Natural killer cell (primary cell): ENCODE results near the gene HLF. TPM values are rescaled to one million over a fixed set of nuclear protein-coding genes. Genes with fewer than 3 reads are reported as not detected.

ENCODE experiments used
- ATAC-seq, 3 donors: fragments of 150-1000 bp in 2 of 3; fragments of 200-7000 bp in 1 of 3; cut with Tn5 transposase; 1 replicate in 1 of 3; 2 replicates in 2 of 3; pipeline ENCODE4 v1.10.0; 2021; ENCODE audit warnings: mild to moderate bottlenecking in 2 of 3, moderate library complexity in 2 of 3
- DNase-seq, 2 donors: peaks; one replicate each; pipeline versions ENCODE4 v3.0.0 to v3.0.0-alpha.2; 2013 to 2021; ENCODE audit warnings: mixed read lengths in 1 of 2
- H3K27ac ChIP-seq: one replicate; pipeline ENCODE4 v1.5.1; 2013; ENCODE audit warnings: mild to moderate bottlenecking, low read length
- H3K27me3 ChIP-seq: one replicate; pipeline ENCODE4 v1.6.1; 2013; ENCODE audit warnings: low read length; ENCODE audit not compliant: control insufficient read depth, insufficient read depth
- H3K36me3 ChIP-seq: one replicate; pipeline ENCODE4 v1.6.1; 2013; ENCODE audit warnings: low read length; ENCODE audit not compliant: control insufficient read depth, insufficient read depth
- H3K4me1 ChIP-seq: one replicate; pipeline ENCODE4 v1.6.1; 2013; ENCODE audit warnings: low read length; ENCODE audit not compliant: control insufficient read depth, insufficient read depth
- H3K4me3 ChIP-seq: one replicate; pipeline ENCODE4 v1.5.1; 2013; ENCODE audit warnings: low read length
- H3K9me3 ChIP-seq: one replicate; pipeline ENCODE4 v1.6.1; 2013; ENCODE audit warnings: low read length; ENCODE audit not compliant: control insufficient read depth, insufficient read depth
- H3K27ac Mint-ChIP-seq, 2 donors: one replicate each; pipeline ENCODE4 v1.8.0; 2022; ENCODE audit warnings: mild to moderate bottlenecking in 2 of 2, mixed read lengths in 2 of 2, moderate library complexity in 1 of 2
- H3K27me3 Mint-ChIP-seq, 2 donors: one replicate each; pipeline ENCODE4 v1.8.0; 2022; ENCODE audit warnings: low read depth in 2 of 2, mixed read lengths in 2 of 2
- H3K36me3 Mint-ChIP-seq: one replicate; pipeline ENCODE4 v1.8.0; 2022; ENCODE audit warnings: mixed read lengths
- H3K4me1 Mint-ChIP-seq, 2 donors: one replicate each; pipeline ENCODE4 v1.8.0; 2022; ENCODE audit warnings: mixed read lengths in 2 of 2
- H3K4me3 Mint-ChIP-seq: one replicate; pipeline ENCODE4 v1.8.0; 2022; ENCODE audit warnings: mild to moderate bottlenecking, moderate library complexity, mixed read lengths
- H3K9me3 Mint-ChIP-seq, 2 donors: one replicate each; pipeline ENCODE4 v1.8.0; 2022; ENCODE audit warnings: mixed read lengths in 2 of 2
- WGBS: methylation state at CpG from one replicate; pipeline ENCODE4 v1.1.7; 2013; ENCODE audit warnings: missing lambda C conversion rate; ENCODE audit not compliant: insufficient coverage; 5-methylcytosine and 5-hydroxymethylcytosine counted together
- intact Hi-C: fragments of 100-400 bp; cut with micrococcal nuclease; formaldehyde crosslinking; loops from one replicate; pipeline ENCODE4 v1.14.2; 2022
- total RNA-seq, 4 donors: library from RNA; stranded (reverse); fragments of 120-200 nt in 1 of 4; gene quantifications; one replicate each; pipeline versions ENCODE4 v1.2.3 to v1.2.4, GENCODE V29; 2013 to 2022
- TF ChIP-seq, protein P1 (sequence below): fragments of 200-600 bp; IDR thresholded peaks from one replicate; pipeline ENCODE4 v1.8.0; 2022; ENCODE audit warnings: antibody characterized with exemption

HLF gene
- total RNA-seq, 3 donors from 2014 or later (not counting 1 experiment from before 2014, with no cell fraction given), result 0.14 to 0.59 (median 0.15) TPM

DNA sequence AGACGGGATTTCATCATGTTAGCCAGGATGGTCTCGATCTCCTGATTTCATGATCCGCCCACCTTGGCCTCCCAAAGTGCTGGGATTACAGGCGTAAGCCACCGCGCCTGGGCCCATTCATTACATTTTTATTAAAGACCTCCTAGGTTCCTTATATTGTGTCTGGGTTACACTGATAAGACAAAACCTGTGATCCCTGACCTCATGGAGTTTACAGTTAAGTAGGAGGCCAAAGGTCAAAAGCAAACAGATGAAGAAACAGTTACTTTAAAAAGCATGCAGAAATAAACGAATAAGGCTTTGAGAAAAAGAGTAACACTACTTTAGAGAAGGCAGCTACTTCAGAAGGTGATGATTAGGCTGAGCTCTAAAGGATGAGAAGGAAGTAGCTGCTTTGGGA, 14.9 kb upstream of the HLF start:
- intact Hi-C loops, result no loop called here
- no peak for DNase-seq
- Mint-ChIP-seq H3K27me3 (peaks cover 24 to 34% of the 10 kb centered on the region in 2 donors), H3K4me1 (no peaks in the 10 kb centered on the region), H3K27ac (no peak overlapping the region), H3K4me3 (no peak overlapping the region), H3K36me3 (no peaks in the 10 kb centered on the region), H3K9me3 (no peaks in the 10 kb centered on the region)
- H3K4me3 ChIP-seq, result no peak overlapping the region
- peaks cover 6% of the 10 kb centered on the region for H3K27me3 ChIP-seq
- WGBS, result 87% methylated on average over 7 of the region's 7 CpGs
- H3K27ac ChIP-seq, result no peak overlapping the region
- no peaks in the 10 kb centered on the region for H3K9me3 ChIP-seq
- TF ChIP-seq, protein P1, sequence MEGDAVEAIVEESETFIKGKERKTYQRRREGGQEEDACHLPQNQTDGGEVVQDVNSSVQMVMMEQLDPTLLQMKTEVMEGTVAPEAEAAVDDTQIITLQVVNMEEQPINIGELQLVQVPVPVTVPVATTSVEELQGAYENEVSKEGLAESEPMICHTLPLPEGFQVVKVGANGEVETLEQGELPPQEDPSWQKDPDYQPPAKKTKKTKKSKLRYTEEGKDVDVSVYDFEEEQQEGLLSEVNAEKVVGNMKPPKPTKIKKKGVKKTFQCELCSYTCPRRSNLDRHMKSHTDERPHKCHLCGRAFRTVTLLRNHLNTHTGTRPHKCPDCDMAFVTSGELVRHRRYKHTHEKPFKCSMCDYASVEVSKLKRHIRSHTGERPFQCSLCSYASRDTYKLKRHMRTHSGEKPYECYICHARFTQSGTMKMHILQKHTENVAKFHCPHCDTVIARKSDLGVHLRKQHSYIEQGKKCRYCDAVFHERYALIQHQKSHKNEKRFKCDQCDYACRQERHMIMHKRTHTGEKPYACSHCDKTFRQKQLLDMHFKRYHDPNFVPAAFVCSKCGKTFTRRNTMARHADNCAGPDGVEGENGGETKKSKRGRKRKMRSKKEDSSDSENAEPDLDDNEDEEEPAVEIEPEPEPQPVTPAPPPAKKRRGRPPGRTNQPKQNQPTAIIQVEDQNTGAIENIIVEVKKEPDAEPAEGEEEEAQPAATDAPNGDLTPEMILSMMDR, result no peak
- no peaks in the 10 kb centered on the region for H3K4me1 ChIP-seq
- no peaks in the 10 kb centered on the region for H3K36me3 ChIP-seq
- ATAC-seq, result no peak

- DNase-seq, result no peak
- Mint-ChIP-seq H3K9me3 (no peaks in the 10 kb centered on the region), H3K27me3 (peaks cover 21 to 34% of the 10 kb centered on the region in 2 donors), H3K36me3 (no peaks in the 10 kb centered on the region), H3K4me1 (no peaks in the 10 kb centered on the region), H3K27ac (no peak overlapping the region), H3K4me3 (no peak overlapping the region)
- H3K27ac ChIP-seq, result no peak overlapping the region
- no peak overlapping the region for H3K4me3 ChIP-seq
- intact Hi-C loops, result no loop called here
- no peaks in the 10 kb centered on the region for H3K9me3 ChIP-seq
- TF ChIP-seq, protein P1, result no peak
- WGBS, result 79% methylated on average over 6 of the region's 6 CpGs
- ATAC-seq, result no peak
- no peaks in the 10 kb centered on the region for H3K4me1 ChIP-seq
- no peaks in the 10 kb centered on the region for H3K36me3 ChIP-seq
- H3K27me3 ChIP-seq, result no peaks in the 10 kb centered on the region
Measured at GRCh38 chr17:55254375-55254774, 10.4 kb upstream of the HLF start.

DNA sequence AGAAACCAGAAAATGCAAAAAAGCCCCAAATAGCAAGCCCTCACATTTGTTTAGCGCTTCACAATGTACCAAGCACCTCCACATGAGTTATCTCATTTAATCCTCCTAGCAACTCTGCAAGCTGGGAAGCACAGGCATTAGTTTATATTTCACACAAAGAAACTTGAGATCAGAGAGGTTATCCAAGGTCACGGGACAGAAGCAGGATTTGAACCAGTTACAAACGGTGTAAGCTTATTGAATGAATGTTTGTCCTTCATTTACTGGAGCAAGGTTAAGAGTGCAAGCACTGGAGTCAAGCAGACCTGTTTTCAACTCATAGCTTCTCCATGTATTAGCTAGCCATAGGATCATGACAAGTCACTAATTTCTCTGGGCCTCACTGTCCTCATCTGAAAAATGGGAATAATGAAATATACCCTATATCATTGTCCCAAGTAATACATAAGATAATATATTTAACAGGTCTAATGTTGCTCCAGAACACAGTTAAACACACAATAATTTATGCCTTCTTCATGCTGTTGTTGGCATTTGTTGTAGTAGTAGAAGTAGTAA, 6.1 kb upstream of the HLF start:
- peaks cover 0 to 2% of the 10 kb centered on the region in 2 donors for H3K9me3 Mint-ChIP-seq
- DNase-seq (no peak), ATAC-seq (no peak)
- no peak overlapping the region for H3K4me3 Mint-ChIP-seq
- H3K4me1 Mint-ChIP-seq, result peaks cover 5% of the 10 kb centered on the region in 2 donors
- no peak overlapping the region for H3K4me3 ChIP-seq
- peaks cover 34 to 55% of the 10 kb centered on the region in 2 donors for H3K27me3 Mint-ChIP-seq
- no peak overlapping the region for H3K27ac Mint-ChIP-seq
- H3K27ac ChIP-seq, result no peak overlapping the region
- H3K36me3 Mint-ChIP-seq, result peaks cover 12% of the 10 kb centered on the region
- intact Hi-C loops, result no loop called here
- H3K36me3 ChIP-seq, result no peaks in the 10 kb centered on the region
- H3K27me3 ChIP-seq, result peaks cover 24% of the 10 kb centered on the region
- TF ChIP-seq, protein P1, result no peak
- peaks cover 4% of the 10 kb centered on the region for H3K4me1 ChIP-seq
- 90% methylated on average over 3 of the region's 3 CpGs for WGBS
- no peaks in the 10 kb centered on the region for H3K9me3 ChIP-seq

DNA sequence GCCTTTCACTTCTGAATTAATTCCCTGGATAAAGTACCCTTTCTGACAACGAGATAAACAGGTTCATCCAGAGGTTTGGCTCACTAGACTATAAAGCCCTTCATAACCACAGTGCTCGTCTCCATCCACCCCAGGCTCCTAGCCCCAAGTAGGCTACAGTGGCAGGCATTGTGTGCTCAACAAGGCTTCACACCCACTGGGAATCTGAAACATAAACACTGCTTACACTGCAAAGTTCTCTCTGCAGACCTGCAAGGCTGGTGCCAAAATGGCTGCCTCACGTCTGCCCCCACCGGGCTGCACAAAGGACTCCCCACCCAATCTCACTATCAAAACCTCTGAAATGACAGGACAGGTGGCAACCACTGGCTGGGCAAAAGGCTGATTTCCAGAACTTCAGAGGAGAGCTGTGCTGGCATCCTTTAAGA, 5.1 kb upstream of the HLF start:
- Mint-ChIP-seq H3K9me3 (peaks cover 0 to 2% of the 10 kb centered on the region in 2 donors), H3K4me3 (no peak overlapping the region), H3K27ac (no peak overlapping the region), H3K36me3 (peaks cover 12% of the 10 kb centered on the region), H3K27me3 (peaks cover 42 to 58% of the 10 kb centered on the region in 2 donors), H3K4me1 (peaks cover 15% of the 10 kb centered on the region in 2 donors)
- WGBS, result 74% methylated on average over 4 of the region's 4 CpGs
- Histone ChIP-seq H3K36me3 (no peaks in the 10 kb centered on the region), H3K27me3 (peaks cover 31% of the 10 kb centered on the region), H3K4me3 (no peak overlapping the region), H3K27ac (no peak overlapping the region), H3K9me3 (no peaks in the 10 kb centered on the region), H3K4me1 (peaks cover 15% of the 10 kb centered on the region)
- intact Hi-C loops, result no loop called here
- no peak for DNase-seq
- no peak for ATAC-seq
- TF ChIP-seq, protein P1, result no peak
